HFF-Myc (cell line): ENCODE measurements around the gene CCDC194.

Source experiments
- DNase-seq: peaks from one replicate; pipeline ENCODE4 v3.0.0-alpha.2; 2011; ENCODE audit warnings: low read depth; ENCODE audit errors: extremely low read depth
- H3K4me3 ChIP-seq: replicated peaks from 2 replicates; pipeline ENCODE4 v1.5.1; 2011; ENCODE audit warnings: low read depth, mild to moderate bottlenecking, control low read depth, low read length
- CTCF ChIP-seq: IDR thresholded peaks from 2 replicates; pipeline ENCODE4 v1.5.1; 2012; ENCODE audit warnings: mild to moderate bottlenecking, low read depth, low read length, control low read depth; ENCODE audit errors: missing control alignments

CCDC194 gene

GRCh38 chr19:17406046-17406886 is 12.3 kb upstream of the CCDC194 start:
- TF ChIP-seq CTCF = no peak
- DNase-seq = no peak
- no peak overlapping the region for H3K4me3 ChIP-seq

GRCh38 chr19:17405250-17406045 is 11.5 kb upstream of the CCDC194 start, which contains the start of gene BST2:
TSS of gene BST2 (minus strand) at chr19:17405630. CDS start at chr19:17405575, 55 bp downstream.
- no peak for TF ChIP-seq CTCF
- DNase-seq = no peak
- no peak within 1 kb of the TSS for H3K4me3 ChIP-seq

- DNase-seq = no peak
- TF ChIP-seq CTCF = no peak
- no peak overlapping the region for H3K4me3 ChIP-seq
Observed at GRCh38 chr19:17404621-17405249, 10.7 kb upstream of the CCDC194 start.

GRCh38 chr19:17404015-17404414 is 10.0 kb upstream of the CCDC194 start:
- DNase-seq = no peak
- H3K4me3 ChIP-seq = no peak overlapping the region
- no peak for TF ChIP-seq CTCF

- TF ChIP-seq CTCF = no peak
- no peak overlapping the region for H3K4me3 ChIP-seq
- no peak for DNase-seq
Observed at GRCh38 chr19:17402982-17403855, 9.2 kb upstream of the CCDC194 start.

- DNase-seq = no peak
- no peak for TF ChIP-seq CTCF
- H3K4me3 ChIP-seq = no peak overlapping the region
Observed at GRCh38 chr19:17401628-17402027, 7.6 kb upstream of the CCDC194 start.
